ENCODE results near the gene SMIM27. TPM values are rescaled to one million over a fixed set of nuclear protein-coding genes. Genes with fewer than 3 reads are reported as not detected.
"Not testable (repeated sequence)": the region's sequence is repeated elsewhere in the genome, so short reads cannot be mapped to it uniquely, and the experiment has no call there.

The SMIM27 gene
- total RNA-seq, 1 donor from 2014 or later, result 5.2 TPM

DNA sequence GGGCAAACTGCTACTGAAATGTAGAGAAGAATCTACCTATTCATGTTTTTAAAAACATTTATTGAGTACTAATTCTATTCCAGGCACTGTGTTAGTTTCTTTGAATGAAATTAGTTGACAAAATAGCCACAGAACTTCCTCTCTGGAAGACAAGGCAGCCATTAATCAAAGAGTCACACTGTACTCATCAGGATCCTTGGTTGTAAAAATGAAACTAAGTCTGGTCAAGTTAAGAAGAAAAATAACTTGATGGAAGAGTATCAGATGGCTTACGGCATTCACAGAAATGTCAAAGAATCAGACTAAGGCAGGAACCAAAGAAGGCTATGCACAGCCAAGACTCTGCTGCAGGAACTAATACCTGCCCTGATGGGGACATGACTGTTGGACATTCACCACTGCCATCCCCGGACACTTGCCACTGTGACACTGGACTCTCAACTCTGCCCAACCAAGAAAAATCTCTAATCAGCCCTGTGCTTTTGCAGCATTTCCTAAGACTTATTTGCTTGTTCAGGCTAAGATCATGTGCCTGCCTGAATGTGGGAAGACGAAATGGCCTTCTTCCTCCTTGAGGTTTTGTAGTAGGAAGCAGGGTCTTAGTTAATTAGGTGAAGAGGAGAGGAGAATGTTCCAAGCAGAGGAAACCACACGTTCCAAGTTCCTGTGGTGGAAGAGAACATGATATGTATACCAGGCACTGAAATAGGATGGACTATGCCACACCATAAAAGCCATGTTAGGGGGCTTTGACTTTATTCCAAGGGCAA, 44.2 kb downstream of the SMIM27 start:
- ATAC-seq, result no peak
- no peak for DNase-seq (ENCODE audit: low spot score)

DNA sequence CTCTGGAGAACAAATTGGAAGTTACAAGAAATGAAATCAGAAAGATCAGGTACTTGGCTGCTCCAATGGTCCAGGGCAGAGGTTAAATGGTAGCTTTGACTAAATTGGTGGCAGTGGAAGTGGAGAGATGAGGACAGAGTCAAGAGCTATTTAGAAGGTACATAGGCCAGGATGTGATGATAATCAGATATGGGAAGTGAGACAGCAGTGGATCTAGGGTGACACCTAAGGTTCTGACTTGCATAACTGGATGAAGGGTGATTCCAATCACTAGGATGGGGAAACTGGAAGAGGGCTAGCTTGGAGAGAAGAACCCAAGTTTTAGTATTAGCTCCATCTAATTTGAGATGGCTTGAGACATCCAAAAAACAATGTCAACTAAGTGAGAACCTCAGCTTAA, 44.8 kb downstream of the SMIM27 start:
- no peak for ATAC-seq

DNA sequence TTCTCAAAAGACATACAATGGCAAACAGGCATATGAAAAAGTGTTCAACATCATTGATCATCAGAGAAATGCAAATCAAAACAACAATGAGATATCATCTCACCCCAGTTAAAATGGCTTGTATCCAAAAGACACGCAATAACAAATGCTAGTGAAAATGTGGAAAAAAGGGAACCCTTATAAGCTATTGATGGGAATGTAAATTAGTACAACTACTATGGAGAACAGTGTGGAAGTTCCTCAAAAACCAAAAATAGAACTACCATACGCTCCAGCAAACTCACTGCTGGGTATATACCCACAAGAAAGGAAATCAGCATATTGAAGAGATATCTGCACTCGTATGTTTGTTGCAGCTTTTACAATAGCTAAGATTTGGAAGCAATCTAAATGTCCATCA, 46.9 kb downstream of the SMIM27 start:
- DNase-seq (ENCODE audit: low spot score); ATAC-seq: not testable (repeated sequence)

More for the DNA sequence above, 44.8 kb downstream of the SMIM27 start:
- DNase-seq (ENCODE audit: low spot score), result no peak

Other genes with a start within 250 kb of the SMIM27 start
- 102 TPM for gene ACO1, start 167.7 kb upstream of the SMIM27 start, total RNA-seq
- gene RIGI, start 26.1 kb upstream of the SMIM27 start, total RNA-seq, result 2.9 TPM
- gene TOPORS, start 259 bp downstream of the SMIM27 start, total RNA-seq, result 6.6 TPM
- 34.7 TPM for gene NDUFB6, start 20.8 kb downstream of the SMIM27 start, total RNA-seq
- not detected for gene TAF1L, start 83.3 kb downstream of the SMIM27 start, total RNA-seq
- gene TMEM215, start 231.2 kb downstream of the SMIM27 start, total RNA-seq, result not detected